OCI-LY7 (cell line): ENCODE measurements around the gene MSL3. TPM values are rescaled to one million over a fixed set of nuclear protein-coding genes. Genes with fewer than 3 reads are reported as not detected.

Source experiments
- BruUV-seq: library from RNA; stranded (reverse); fragments of 400-500 nt; replicated peaks from 2 replicates; lab custom pipeline; 2021; lab: Mats Ljungman, UMichigan
- CTCF ChIA-PET: fragments of 300-600 bp; sonication (Branson Sonifier 250); formaldehyde crosslinking; loops from one replicate; lab custom pipeline; 2022; ENCODE audit warnings: antibody characterized with exemption; ENCODE audit not compliant: unreplicated experiment; lab: Charles Lee
- POLR2A ChIA-PET: fragments of 300-600 bp; sonication (Branson Sonifier 250); formaldehyde crosslinking; loops from one replicate; lab custom pipeline; 2022; ENCODE audit warnings: antibody characterized with exemption; lab: Charles Lee
- DNase-seq: peaks from one replicate; pipeline ENCODE4 v3.0.0-alpha.2; 2015; ENCODE audit warnings: low spot score
- H2AFZ ChIP-seq: fragments of 200-600 bp; sonication (generic), shearing (Covaris generic); 2 replicates; pipeline ENCODE4 v1.6.1; 2014; ENCODE audit warnings: mild to moderate bottlenecking, antibody characterized with exemption, low read length, moderate library complexity
- H3K27ac ChIP-seq: fragments of 200-600 bp; sonication (generic); 2 replicates; pipeline ENCODE4 v1.5.1; 2014; ENCODE audit warnings: mixed run types, low read depth, mild to moderate bottlenecking, moderate library complexity, low read length, inconsistent platforms; ENCODE audit not compliant: poor library complexity, severe bottlenecking
- H3K36me3 ChIP-seq: fragments of 200-600 bp; sonication (generic); 2 replicates; pipeline ENCODE4 v1.6.1; 2014; ENCODE audit warnings: mild to moderate bottlenecking, antibody characterized with exemption, low read length, moderate library complexity, mixed read lengths; ENCODE audit not compliant: insufficient read depth
- H3K4me1 ChIP-seq: fragments of 200-600 bp; sonication (generic); 2 replicates; pipeline ENCODE4 v1.5.1; 2014; ENCODE audit warnings: mild to moderate bottlenecking, low read length; ENCODE audit not compliant: insufficient read depth, poor library complexity, severe bottlenecking
- H3K4me2 ChIP-seq: fragments of 200-600 bp; sonication (generic); 2 replicates; pipeline ENCODE4 v1.6.1; 2014; ENCODE audit warnings: mild to moderate bottlenecking, low read length
- H3K4me3 ChIP-seq: fragments of 200-600 bp; sonication (generic); 2 replicates; pipeline ENCODE4 v1.5.1; 2014; ENCODE audit warnings: mild to moderate bottlenecking, low read depth, low read length; ENCODE audit not compliant: poor library complexity, severe bottlenecking
- H3K79me2 ChIP-seq: fragments of 200-600 bp; sonication (generic); 2 replicates; pipeline ENCODE4 v1.6.1; 2016; ENCODE audit warnings: low read depth, mild to moderate bottlenecking, low read length, moderate library complexity, mixed read lengths; ENCODE audit not compliant: insufficient read depth
- H3K9me2 ChIP-seq: fragments of 200-600 bp; sonication (generic); 2 replicates; pipeline ENCODE4 v1.6.1; 2016; ENCODE audit warnings: mild to moderate bottlenecking, low read length, mixed read lengths; ENCODE audit not compliant: insufficient read depth
- H3K9me3 ChIP-seq: fragments of 200-600 bp; sonication (generic); 2 replicates; pipeline ENCODE4 v1.6.1; 2014; ENCODE audit warnings: mild to moderate bottlenecking, mixed run types, low read length, mixed read lengths
- H4K20me1 ChIP-seq: fragments of 200-600 bp; sonication (generic); 2 replicates; pipeline ENCODE4 v1.6.1; 2014; ENCODE audit warnings: mild to moderate bottlenecking, antibody characterized with exemption, low read length, moderate library complexity, mixed read lengths; ENCODE audit not compliant: insufficient read depth
- CTCF ChIP-seq: fragments of 200-600 bp; sonication (generic); conservative IDR thresholded peaks from 2 replicates; pipeline ENCODE4 v1.5.1; 2014; ENCODE audit warnings: mild to moderate bottlenecking, antibody characterized with exemption, low read length, moderate library complexity, mixed read lengths
- EZH2phosphoT487 ChIP-seq: fragments of 200-600 bp; sonication (generic); IDR thresholded peaks from 2 replicates; pipeline ENCODE4 v1.6.1; 2018; ENCODE audit warnings: low read depth, borderline replicate concordance, mild to moderate bottlenecking, mixed run types, antibody characterized with exemption, low read length, moderate library complexity, mixed read lengths
- intact Hi-C: fragments of 100-400 bp; cut with micrococcal nuclease; formaldehyde crosslinking; loops from one replicate; pipeline ENCODE4 v1.10.0; 2022; ENCODE audit not compliant: unreplicated experiment
- total RNA-seq, 2 experiments: library from RNA; depleted of rRNA in 1 of 2; stranded (reverse); fragments of >200 nt in 1 of 2; shearing (Covaris generic) in 1 of 2; gene quantifications; 2 replicates each; pipeline ENCODE4 v1.2.3, GENCODE V29; 2014 to 2022

The MSL3 gene
- total RNA-seq, 2 experiments from 2014 or later: 40.7 to 42.5 TPM

GRCh38 chrX:11781133-11781532 is 23.1 kb downstream of the MSL3 start:
- no peak overlapping the region for H3K4me2 ChIP-seq
- no peaks in the 10 kb centered on the region for H3K79me2 ChIP-seq
- intact Hi-C loops: no loop called here
- H4K20me1 ChIP-seq: no peaks in the 10 kb centered on the region
- no peak overlapping the region for H2AFZ ChIP-seq
- no peak for DNase-seq
- no peaks in the 10 kb centered on the region for H3K9me3 ChIP-seq
- no TSS peak for BruUV-seq
- no peak overlapping the region for H3K27ac ChIP-seq
- CTCF ChIA-PET: no interaction called here
- H3K36me3 ChIP-seq: peaks cover 4% of the 10 kb centered on the region
- POLR2A ChIA-PET: interaction anchor here (0.6 to 0.7 kb wide), 2 partner anchors 8 to 1688 kb away, joined by 3 read pairs; no protein-coding TSS in a partner anchor
- no peak for TF ChIP-seq CTCF
- no peak for TF ChIP-seq EZH2phosphoT487
- no peaks in the 10 kb centered on the region for H3K9me2 ChIP-seq
- no peak overlapping the region for H3K4me3 ChIP-seq
- H3K4me1 ChIP-seq: no peaks in the 10 kb centered on the region

DNA sequence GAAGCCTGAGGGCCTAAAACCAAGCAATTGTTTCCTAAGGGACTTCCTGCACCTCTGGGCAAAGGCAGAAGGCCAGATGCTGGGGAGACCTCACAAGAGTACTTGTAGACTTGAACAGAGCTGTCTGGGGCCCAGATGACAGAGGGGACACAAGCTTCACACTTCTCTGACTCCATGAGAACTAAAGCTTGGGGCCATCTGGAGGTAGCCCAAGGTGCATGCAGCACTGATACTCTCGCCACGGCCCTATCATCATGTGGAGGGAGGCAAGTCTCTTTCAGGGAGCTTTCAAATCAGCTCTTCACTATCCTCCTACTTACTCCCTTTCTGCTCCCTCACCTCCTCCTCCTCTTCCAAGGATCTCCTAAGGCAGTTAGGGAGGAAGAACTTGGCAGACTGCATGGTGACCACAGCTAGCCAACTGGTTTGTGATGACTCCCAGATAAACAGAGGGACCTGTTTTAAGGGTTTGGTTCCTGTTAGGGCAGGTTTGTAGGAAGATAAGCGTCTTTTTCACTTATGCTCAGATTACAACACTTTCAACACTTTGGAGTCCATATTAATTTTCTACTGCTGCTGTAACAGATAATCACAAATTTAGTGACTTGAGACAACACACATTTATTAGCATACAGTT is 23.8 kb downstream of the MSL3 start:
- H3K4me2 ChIP-seq: no peak overlapping the region
- no peaks in the 10 kb centered on the region for H3K79me2 ChIP-seq
- ChIA-PET POLR2A (interaction anchor here (0.6 kb wide), 1 partner anchor 227 kb away, joined by 3 read pairs; no protein-coding TSS in a partner anchor), CTCF (no interaction called here)
- DNase-seq: peak; percentile 10
- H3K4me3 ChIP-seq: no peak overlapping the region
- H4K20me1 ChIP-seq: no peaks in the 10 kb centered on the region
- no peak overlapping the region for H3K27ac ChIP-seq
- H2AFZ ChIP-seq: no peak overlapping the region
- TF ChIP-seq CTCF (no peak), EZH2phosphoT487 (no peak)
- H3K36me3 ChIP-seq: no peaks in the 10 kb centered on the region
- intact Hi-C loops: no loop called here
- H3K9me3 ChIP-seq: no peaks in the 10 kb centered on the region
- no peaks in the 10 kb centered on the region for H3K4me1 ChIP-seq
- BruUV-seq: no TSS peak
- no peaks in the 10 kb centered on the region for H3K9me2 ChIP-seq

- ChIA-PET POLR2A (no interaction called here), CTCF (no interaction called here)
- Histone ChIP-seq H3K9me2 (no peaks in the 10 kb centered on the region), H3K4me2 (no peak overlapping the region), H3K9me3 (no peaks in the 10 kb centered on the region), H4K20me1 (no peaks in the 10 kb centered on the region), H3K27ac (no peak overlapping the region), H3K36me3 (no peaks in the 10 kb centered on the region), H3K4me3 (no peak overlapping the region), H3K79me2 (no peaks in the 10 kb centered on the region), H3K4me1 (peaks cover 3% of the 10 kb centered on the region), H2AFZ (no peak overlapping the region)
- BruUV-seq: no TSS peak
- DNase-seq: no peak
- intact Hi-C loops: no loop called here
- TF ChIP-seq EZH2phosphoT487 (no peak), CTCF (no peak)
Observed at GRCh38 chrX:11784543-11784942, 26.5 kb downstream of the MSL3 start.
